Inflammatory macrophage treated with lipopolysaccharide for 1 hour (primary cell): ENCODE measurements around the gene NR1D1.
A peak's percentile ranks its signal among the peaks of the same experiment; 100 is the strongest.

ENCODE experiments used
- DNase-seq, 2 donors: peaks; one replicate each; pipeline ENCODE4 v3.0.0-alpha.2; 2020 to 2022

NR1D1 gene

DNA sequence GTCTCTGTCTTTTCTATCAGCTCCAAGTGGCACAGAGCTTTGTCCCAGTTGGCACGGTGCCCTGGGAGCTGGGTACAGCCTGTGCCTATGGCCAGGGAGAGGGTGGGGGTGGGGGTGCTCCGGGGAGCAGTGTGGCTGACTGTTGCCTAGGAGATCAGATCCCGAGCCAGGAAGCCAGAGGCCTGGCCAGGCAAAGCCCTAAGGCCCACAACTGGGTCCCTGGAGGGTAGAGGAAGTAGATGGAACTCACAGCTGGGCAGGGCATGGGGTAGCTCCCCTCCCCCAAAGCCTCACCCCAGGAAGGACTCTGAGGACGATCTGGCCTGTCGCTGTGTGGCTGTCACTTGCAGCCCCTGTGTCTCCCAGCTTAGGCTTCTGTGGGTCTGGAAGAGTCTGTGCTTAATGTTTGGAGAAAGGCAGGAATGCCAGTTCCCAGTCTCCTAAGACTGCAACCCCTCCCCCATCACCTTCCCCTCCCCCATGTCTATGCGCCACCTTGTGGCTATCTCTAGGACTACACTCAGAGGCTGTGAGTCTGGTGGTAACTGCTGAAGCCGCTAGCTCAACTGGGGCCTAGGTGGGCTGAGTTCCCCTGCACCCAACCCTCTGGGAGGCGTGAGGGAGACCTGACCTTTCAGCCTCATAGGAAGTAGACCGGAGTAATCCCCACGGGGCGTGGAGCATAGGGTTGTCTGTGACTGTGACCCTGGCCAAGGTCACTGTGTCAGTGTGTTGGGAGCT, 25.0 kb downstream of the NR1D1 start:
- peak; percentile 31 to 82 for DNase-seq

DNA sequence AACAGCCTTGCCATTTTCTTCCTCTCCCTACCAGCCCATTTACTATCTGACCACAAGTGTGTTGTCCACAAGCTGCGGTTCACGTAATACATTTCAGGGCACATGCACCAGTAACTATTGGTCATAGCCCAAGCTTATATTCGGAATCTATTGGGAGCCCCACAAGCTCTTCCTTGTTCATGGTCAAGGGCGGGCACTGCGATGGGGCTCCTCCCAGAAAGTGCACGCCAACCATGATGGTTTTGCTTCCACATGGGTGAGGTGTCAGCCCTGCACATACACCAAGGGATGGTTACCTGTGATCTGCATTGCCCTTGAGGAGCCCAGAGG, 25.6 kb downstream of the NR1D1 start:
- DNase-seq: no peak

DNA sequence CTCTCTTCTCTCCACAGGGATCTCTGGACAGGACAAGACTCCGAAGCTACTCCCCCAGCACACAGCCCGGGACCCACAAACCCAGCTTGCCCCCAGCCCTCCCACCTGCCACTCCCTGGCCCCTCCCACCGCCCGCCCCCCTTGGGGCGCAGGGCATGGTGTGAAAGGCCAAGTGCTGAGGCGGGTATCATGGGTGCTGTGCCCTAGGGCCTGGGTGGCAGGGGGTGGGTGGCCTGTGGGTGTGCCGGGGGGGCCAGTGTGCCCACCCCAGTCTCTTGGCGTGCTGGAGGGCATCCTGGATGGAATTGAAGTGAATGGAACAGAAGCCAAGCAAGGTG, 26.2 kb downstream of the NR1D1 start:
- no peak for DNase-seq

DNA sequence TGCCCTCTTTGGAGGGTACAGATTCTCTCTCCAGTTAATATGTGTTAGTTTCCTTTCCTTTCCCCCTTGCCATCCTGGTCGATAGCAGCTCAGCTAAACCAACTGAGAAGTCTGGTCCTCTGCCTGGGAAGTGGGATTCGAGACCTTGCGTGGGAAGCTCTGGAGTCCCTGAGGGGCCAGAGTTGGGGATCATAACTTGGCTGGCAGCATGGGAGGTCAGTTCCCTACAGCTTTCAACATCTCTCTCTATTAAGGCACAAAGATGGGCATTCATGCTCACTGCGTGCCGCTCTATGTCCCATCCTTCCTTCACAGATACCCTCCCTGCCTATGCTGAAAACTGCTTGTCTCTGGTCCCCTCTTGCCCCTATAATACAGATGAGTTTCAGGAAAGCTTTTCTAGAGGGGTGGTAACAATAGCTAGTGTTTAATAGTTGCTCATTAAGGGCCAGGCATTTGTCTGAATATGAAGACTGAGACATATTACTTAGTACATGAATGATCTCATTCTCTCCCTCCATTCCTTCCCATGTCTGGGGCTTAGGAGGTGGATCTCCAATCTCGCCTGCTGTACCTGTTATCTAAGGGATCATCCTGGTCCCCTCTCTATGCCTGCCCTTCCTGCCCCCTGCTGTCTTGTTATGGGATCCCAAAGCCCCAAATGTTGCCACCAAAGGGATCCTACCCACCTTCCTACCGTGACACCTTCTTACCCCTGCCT, 26.8 kb downstream of the NR1D1 start:
- DNase-seq: no peak

DNA sequence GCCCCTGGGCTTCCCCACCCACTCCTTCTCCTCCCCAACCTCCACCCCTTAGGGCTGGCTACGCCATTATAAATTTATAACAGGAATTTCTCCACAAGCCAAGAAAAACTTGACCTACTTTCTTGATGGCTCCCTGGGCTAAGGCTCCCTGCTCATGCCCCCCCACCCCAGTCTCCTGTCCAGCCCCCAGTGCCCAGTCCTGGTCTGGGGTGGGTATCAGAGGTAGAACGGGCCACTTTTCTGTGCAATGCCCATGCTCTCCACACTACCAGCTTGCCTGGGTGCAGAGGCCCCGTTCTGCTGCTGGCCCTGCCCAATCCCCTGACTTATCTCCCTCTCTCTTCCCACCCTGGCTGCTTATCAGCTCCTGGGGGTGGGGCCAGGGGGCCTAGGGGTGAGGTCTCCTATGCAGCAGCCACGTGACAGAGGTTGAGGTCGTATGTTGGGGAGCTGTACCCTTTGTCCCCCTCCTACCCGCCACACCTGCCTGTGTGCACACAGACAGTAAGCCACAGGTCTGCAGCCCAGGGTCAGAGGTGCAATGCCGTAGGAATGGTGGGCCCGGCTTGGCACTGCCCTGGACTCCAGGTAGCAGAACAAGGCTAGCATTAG, 27.5 kb downstream of the NR1D1 start:
- DNase-seq: no peak

DNA sequence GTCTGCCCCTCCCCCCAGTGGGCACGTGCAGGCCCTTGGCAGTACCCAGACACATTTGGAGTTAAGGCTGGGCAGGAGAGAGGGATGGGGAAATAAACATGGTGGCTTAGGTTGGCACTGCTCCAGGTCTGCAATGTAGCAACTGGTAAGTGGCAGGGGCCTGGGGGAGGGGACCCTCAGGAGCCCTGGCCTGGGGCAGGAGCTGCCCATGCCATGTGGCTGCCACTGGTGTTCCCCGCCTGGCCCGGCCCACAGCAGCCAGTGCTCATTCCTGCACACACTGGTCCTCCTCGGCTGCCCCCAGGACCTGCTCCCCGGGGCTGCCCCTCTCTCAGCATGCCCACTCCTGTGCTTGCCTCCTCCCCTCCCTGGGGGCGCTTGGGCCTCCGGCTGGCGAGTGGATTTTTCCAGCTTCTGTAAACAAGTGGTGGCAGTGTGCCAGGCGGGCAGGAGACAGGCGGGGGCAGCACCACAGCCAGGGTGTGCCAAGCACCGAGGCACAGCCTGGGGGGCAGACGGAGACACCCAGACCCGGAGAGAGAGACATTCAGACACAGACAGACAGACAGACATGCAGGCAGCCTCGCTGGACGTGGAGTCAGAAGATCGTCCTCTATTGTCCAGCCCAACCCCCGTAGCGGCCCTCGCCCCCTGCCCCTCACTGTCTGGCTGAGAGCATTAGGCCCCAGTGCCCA, 28.2 kb downstream of the NR1D1 start:
- DNase-seq: no peak

DNA sequence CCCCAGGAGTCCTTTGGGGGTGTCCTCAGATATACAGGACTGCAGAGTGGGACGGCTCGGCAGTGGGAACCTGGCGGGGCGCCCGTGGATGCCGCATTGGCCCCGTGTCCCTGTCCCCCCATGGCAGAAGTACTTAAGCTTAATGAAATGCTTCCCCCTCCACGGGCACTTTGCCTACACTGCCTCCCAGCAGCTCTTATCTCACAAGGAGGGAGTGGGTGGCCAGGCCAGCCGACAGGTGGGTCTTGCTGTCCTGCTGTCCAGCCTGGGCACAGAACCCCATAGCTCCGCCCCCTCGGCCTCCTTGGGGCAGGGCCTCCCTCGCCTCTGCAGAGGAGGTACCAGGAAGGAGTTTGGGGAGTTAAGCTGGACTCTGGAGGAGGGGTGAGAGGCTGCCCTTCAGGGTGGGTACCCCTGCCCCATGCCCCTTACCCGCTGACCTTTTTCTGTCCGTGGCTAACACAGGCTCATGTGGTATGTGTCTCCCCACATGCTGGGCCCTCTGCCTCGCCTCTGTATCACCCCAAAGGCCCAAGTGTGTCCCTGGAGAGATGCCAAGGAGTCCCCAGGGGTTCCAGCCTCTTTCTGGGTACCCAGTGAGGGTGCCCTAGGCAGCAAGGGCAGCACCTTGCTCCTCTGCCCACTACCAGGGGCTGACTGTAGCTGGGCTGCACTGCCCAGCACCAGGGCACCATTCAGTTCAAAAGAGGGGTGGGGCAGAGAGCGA, 28.9 kb downstream of the NR1D1 start:
- no peak for DNase-seq

DNA sequence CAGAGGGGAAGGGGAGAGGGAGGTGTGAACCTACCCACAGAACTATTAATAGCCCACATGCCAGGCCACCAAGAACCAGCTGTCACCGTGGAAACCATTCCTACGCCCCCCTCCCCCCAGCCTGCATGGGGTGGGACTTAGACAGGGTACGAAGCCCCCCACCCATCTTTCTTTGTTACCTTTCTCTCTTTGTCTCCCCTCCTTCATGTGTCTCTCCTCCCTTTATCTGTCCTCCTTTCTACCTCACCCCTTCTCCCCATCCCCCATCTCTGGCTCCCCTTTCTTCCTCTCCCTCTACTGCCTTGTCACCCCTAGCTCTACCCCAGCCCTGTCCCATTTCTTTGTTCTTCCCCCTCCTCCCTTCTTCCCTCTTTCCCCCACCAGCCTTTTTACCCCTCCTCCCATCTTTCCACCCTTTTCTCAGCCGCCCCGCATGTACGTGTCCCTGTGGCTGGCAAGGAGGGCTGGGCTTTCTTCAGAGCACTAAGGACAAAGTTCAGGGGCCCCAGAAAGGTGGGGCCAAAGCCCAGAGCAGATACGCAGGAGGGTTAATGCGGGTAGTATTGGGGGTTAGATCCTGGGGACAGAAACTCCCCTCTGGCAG, 29.6 kb downstream of the NR1D1 start:
- no peak for DNase-seq

DNA sequence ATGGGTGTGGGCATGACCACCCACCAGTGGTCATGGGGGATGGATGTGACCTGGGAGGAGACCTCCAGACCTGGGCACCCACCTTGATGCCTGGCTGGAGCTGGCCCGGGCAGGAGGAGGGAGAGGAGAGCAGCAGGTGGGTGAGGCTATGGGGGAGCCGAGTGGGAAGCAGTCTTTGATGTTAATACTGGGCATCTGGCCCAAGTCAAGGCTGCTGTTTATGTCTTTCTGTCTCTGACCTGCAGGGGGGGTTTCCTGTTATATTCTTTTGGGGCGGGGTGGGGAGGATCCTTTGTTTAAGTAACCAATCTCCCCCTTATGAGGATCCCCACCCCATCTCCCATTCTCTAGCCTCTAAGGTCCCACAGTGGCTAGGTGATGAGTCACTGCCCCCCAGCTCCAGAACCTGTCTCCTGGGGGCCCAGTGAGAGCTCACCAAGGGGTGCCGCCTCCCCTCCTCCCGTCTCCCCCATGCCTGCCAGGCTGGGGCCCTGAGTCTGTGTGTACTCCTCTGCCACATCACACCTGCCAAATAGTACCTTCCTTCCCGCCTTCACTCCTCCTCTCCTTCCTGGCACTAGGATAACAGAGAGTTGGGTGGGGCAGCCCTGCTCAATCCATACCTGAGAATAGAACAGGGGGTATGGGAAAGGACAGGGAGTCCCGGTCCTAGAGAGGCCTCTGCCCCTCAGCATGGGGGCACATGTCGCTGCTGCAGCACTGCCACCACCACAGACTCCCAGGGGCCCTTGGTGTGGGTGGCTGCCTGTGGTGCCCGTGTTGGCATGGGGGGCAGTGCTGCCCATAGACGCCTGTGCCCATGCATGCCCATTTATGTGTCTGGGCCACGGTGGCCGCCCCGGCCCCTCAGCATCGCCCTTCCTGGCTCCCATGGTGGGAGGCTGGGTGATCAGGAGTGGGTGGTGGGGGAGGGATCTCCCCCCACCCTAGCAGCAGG, 30.4 kb downstream of the NR1D1 start:
- DNase-seq: no peak

DNA sequence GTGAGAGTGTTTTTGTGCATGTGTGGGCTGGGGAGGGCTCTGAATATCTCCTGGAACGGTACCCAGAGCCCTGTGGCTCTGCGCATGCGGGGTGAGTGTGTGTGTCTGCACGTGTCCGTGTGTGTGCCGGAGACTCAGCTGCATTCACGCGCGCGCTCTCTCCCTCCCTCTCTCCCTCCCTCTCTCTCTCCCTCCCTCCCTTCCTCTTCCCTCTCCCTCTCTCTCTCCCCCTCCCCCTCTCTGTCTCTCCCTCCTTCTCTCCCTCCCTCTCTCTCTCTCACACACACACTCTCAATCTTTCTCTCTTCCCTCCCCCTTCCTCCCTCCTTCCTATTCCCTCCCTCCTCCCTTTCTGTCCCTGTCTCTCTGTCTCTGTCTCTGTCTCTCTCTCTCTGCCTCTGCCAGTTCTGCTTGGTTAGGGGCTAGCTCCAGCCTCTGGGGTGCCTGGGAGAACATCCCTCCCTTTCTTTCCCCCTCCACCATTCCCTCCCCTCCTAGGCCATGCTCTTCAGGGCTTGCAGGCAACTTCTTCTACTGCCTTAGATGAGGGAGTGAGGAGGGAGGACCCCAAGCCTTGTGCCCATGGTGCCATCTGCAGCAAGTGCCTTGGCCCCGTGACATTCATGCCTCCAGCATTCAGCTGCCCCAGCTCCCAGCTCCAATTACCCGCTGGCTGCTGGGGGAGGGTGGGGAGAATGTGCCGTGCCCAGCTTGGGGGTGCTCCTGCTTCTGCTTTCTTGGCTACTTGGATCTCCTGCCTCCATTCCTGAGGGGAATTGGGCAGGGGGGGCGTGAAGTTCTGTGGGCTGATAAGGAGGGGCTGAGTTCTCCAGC, 31.3 kb downstream of the NR1D1 start:
- DNase-seq: peak; percentile 25 to 40

DNA sequence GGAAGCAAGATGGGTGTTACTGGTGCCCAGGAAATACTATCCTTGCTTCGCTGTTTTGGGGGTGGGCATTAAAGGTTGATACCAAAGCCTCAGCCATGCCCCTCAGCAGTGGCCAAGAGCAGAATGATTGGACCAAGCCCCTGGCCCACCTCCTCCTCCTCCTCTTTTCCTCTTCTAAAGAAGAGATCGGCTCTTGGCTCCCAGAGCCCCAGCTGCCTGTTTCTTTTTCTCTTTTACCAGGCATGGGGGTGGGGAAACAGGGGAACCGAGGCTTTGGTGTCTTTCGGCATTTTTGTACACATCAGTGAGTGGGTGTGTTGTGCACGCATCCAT, 31.8 kb downstream of the NR1D1 start:
- no peak for DNase-seq

DNA sequence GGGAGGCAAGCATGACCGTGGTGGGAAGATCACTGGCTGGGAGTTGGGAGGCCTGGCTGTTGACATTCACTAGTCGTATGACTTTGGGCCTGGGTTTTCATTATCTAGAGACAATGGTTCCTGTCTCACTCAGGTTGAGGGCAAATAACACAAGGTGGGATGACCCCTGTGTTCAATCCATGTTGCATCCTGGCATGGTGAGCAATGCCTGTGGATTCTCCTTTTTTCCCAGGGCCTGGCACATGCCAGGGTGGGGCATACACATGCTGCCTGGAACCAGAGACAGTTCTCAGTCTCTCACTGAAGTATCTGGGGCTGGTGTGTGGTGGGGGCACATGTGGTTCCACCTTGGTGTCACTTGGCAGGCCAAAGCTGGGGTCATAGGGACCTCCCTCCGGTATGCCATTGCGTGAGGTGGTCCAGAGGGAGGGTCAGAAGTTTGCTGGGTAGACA, 32.2 kb downstream of the NR1D1 start:
- no peak for DNase-seq

DNA sequence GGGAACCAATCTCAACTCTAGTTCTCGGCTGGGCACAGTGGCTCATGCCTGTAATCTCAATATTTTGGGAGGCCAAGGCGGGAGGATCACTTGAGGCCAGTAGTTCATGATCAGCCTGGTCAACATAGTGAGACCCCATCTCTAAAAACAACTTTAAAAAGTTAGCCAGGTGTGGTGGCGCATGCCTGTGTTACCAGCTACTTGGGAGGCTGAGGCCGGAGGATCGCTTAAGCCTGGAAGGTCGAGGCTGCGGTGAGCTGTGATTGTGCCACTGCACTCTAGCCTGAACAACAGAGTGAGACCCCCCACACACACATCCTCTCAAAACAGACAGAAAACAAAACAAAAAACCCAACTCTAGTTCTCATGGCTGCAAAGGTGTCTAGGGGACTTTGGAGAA, 32.7 kb downstream of the NR1D1 start:
- no peak for DNase-seq

DNA sequence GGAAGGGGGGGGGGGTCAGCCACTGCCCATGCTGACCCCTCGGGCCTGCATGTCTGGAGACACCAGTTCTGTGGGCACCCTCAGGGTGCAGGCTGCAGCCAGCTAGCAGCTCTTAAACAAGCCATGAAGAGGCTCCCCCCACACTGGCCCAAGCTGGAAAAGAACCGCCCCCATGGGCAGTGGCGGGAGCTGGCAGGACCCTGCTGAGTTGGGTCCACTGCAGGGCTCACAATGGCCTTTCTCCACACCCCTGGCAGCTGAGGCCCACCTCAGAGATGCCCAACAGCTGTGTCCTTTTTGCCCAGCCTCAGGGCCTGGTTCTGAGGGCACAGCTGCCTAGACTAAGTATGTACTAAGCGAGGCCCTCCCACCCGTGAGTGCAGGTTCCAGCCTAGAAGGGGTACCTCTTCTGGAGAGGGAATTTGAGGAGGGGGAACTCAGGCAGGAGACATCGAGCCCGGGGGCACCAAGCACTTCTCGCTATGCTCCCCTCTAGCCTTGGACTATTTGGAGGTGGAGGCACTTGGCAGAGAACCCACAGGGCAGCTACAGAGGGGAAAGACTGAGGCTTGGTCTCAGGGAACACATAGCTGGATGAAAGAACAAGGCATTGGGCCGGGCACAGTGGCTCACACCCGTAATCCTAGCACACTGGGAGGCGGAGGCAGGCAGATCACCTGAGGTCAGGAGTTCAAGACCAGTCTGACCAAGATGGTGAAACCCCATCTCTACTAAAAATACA, 34.4 kb downstream of the NR1D1 start:
- DNase-seq: no peak

DNA sequence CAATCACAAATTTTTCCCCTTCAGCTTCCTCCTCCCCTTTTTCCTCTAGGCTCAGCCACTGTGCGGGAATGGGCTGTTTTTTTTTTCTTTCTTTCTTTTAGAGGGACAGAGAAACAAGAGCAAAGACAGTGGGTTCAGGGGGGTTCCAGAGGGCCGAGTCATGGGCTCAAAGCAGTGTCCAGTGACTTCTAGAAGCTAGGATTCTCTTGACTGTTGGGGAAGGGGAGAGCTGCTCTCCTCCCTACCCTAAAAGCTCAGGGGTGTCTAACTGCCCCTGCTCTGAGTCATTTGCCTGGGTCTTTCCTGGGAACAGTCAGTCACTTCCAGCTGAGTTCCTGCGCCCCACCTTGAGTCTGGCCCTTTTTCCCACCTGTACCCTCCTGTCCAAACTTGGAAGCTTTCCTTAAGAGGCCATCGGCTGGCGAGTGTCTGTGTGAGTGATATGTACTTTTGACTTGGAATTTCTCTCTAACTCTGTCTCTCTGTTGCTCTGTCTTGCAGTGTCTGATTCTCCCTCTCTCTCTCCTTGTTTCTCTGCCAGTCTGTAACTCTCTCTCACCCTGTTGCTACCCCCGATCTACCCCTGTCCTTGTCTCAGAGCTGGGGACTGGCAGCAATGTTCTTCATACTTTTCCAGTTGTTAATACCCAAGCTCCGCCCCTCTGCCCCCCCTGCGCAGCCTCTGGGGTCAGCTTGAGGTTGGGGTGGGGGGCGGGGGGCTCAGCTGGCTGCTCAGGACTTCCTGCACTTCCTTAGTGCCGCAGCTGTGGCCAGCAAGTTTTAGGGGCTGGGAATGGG, 35.2 kb downstream of the NR1D1 start:
- no peak for DNase-seq

DNA sequence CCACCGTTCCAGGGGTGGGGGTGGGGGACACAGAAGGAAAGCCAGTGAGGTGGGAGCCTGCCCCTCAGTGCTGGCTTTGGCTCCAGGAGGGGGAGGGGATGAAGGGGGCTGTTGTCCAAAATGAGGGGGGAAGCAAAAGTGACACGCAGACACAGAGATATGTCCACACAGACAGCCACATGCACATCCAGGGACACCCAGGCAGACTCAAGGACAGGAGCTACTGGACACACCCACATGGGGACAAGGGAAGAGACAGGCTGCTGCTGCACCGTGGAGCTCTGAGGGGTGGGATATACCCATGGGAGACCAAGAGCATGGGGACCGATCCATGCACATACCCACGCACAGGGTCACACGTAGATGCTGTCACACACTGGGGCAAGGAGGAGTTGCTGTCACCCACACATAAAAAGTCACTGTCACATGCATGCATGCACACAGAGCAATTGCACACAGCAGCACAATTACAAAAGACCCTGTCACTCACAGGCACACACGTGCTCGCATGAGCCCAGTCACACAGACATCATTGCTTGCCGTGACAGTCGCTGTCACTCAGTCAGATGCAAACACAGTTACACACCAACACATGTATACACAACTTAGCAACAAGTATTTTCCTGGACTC, 36.4 kb downstream of the NR1D1 start:
- DNase-seq: peak; percentile 84 to 98

DNA sequence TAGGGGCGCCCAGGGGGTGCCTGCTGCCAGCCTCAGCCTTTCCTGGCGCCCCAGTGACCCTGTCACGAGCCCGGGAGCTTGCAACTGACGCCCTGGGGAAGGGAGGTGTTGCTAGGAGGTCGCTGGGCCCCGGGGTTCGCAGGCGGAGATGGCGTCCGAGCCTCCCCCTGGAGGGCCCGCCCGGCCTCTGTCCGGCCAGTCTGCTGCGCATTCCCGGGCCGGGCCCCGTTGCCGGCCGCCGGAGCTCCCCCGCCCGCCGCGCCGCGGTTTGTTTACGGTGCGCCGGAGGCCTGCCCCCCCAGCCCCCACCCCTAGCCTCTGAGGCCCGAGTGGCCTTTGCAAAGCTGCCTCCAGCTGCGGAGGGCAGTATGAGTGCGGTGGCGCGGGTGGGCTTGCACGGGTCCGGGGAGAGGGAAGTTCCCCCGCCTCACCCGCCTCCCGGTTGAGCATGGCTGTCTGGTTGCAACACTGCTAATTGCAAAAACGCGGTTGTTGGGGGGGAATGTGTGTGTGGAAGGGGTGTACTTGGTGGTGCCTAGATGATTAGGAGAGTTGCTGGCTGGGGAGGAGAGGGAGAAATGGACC, 37.1 kb downstream of the NR1D1 start:
- peak; percentile 78 to 79 for DNase-seq
